LNCaP clone FGC (cell line): ENCODE results near the gene ADAMTS19.

ENCODE experiments used
- DNase-seq: peaks from one replicate; pipeline ENCODE4 v3.0.0-alpha.2; 2011; ENCODE audit warnings: low read depth
- H3K4me3 ChIP-seq: 2 replicates; pipeline ENCODE4 v1.5.1; 2011; ENCODE audit warnings: mild to moderate bottlenecking, low read depth, low read length, control low read depth
- TF ChIP-seq, protein P1 (sequence below): IDR thresholded peaks from 2 replicates; pipeline ENCODE4 v1.5.1; 2012; ENCODE audit warnings: mild to moderate bottlenecking; ENCODE audit not compliant: control insufficient read depth, insufficient read depth; ENCODE audit errors: extremely low read depth

Gene ADAMTS19

DNA sequence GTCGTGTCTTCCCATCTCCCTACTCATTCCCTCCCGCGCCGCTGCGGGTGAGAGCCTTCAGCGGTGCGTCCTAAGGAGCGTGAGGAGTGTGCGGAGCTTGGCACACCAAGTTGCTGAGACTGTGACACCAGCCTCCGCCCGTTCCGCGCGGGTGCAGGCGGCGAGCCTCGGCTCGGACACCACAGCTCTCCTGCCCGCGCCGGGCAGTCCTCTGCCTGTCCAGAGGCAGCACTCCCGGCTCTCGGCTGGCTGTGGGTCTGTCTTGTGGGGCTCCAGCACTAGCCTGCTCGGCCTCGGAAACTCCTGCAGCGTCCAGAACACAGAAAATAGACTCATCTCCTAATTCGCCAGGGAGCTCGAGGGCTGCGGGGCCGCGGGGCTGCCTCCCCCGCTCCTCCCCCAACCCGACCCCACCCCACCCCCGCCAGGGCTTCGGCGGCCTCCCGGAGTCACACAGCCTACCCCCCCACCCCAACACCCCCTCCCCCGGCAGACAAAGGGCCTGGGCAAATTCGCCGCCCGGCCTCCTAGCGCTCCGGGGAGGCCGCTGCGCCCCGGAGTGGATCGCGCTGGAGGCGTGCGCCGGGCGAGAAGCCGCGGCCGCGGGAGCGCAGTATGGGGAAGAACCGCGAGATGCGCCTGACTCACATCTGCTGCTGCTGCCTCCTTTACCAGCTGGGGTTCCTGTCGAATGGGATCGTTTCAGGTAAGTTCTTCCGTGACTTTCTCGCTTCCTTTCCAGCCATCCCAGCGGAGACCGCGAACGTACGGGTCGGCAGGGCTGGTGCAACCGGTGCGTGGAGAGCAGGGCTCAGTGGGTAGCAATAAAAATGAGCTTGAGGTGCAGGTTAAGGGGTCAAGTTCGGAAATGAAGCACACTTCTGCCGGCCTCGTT lies at the start of gene ADAMTS19:
TSS of gene ADAMTS19 (plus strand) at position 522 of the 895 bp plus-strand sequence. CDS start at position 616, 94 bp downstream.
- no peak within 1 kb of the TSS for H3K4me3 ChIP-seq
- DNase-seq, result no peak

DNA sequence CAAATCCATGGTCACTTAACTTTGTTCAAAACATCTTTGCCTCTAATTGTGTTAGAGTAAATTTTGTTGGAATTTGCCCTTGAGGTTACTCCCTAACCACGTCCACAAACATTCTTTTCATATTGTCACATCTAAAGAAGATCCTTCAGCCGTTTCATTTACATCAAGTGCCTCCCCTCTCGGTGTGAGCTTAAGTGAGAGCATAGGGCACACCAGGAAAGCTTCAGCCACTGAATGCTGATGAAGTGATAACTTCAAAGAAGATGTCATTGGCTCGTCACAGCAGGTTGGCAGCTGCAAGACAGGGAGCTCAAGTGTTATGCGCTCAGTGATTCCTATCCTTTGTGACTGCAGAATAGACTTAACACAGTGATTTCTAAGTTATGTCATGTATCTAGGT lies 49.6 kb upstream of the ADAMTS19 start:
- no peak overlapping the region for H3K4me3 ChIP-seq
- TF ChIP-seq, protein P1, sequence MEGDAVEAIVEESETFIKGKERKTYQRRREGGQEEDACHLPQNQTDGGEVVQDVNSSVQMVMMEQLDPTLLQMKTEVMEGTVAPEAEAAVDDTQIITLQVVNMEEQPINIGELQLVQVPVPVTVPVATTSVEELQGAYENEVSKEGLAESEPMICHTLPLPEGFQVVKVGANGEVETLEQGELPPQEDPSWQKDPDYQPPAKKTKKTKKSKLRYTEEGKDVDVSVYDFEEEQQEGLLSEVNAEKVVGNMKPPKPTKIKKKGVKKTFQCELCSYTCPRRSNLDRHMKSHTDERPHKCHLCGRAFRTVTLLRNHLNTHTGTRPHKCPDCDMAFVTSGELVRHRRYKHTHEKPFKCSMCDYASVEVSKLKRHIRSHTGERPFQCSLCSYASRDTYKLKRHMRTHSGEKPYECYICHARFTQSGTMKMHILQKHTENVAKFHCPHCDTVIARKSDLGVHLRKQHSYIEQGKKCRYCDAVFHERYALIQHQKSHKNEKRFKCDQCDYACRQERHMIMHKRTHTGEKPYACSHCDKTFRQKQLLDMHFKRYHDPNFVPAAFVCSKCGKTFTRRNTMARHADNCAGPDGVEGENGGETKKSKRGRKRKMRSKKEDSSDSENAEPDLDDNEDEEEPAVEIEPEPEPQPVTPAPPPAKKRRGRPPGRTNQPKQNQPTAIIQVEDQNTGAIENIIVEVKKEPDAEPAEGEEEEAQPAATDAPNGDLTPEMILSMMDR, result no peak
- no peak for DNase-seq

More for the DNA sequence above, at the start of gene ADAMTS19:
- TF ChIP-seq, protein P1, result no peak

- DNase-seq, result no peak
- TF ChIP-seq, protein P1, result no peak
- no peak overlapping the region for H3K4me3 ChIP-seq
Observed at GRCh38 chr5:129412721-129413120, 47.4 kb upstream of the ADAMTS19 start.

- no peak for DNase-seq
- TF ChIP-seq, protein P1, result no peak
- no peak overlapping the region for H3K4me3 ChIP-seq
Observed at GRCh38 chr5:129413570-129413969, 46.5 kb upstream of the ADAMTS19 start.

GRCh38 chr5:129419292-129419691 lies 40.8 kb upstream of the ADAMTS19 start:
- TF ChIP-seq, protein P1, result no peak
- DNase-seq, result no peak
- no peak overlapping the region for H3K4me3 ChIP-seq

- TF ChIP-seq, protein P1, result no peak
Observed at GRCh38 chr5:129425031-129425430, 35.1 kb upstream of the ADAMTS19 start.

More at GRCh38 chr5:129425031-129425430, 35.1 kb upstream of the ADAMTS19 start:
- H3K4me3 ChIP-seq, result no peak overlapping the region
- DNase-seq, result no peak
